ENCODE measurements around the gene PFKFB2.

The PFKFB2 gene

GRCh38 chr1:207051191-207051943, 1.7 kb upstream of the PFKFB2 start, which contains the start of gene YOD1:
TSS of gene YOD1 (minus strand) at chr1:207051208. CDS start at chr1:207051030, 178 bp downstream.
- TF ChIP-seq, protein P1, sequence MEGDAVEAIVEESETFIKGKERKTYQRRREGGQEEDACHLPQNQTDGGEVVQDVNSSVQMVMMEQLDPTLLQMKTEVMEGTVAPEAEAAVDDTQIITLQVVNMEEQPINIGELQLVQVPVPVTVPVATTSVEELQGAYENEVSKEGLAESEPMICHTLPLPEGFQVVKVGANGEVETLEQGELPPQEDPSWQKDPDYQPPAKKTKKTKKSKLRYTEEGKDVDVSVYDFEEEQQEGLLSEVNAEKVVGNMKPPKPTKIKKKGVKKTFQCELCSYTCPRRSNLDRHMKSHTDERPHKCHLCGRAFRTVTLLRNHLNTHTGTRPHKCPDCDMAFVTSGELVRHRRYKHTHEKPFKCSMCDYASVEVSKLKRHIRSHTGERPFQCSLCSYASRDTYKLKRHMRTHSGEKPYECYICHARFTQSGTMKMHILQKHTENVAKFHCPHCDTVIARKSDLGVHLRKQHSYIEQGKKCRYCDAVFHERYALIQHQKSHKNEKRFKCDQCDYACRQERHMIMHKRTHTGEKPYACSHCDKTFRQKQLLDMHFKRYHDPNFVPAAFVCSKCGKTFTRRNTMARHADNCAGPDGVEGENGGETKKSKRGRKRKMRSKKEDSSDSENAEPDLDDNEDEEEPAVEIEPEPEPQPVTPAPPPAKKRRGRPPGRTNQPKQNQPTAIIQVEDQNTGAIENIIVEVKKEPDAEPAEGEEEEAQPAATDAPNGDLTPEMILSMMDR (IDR thresholded peaks at IDR 0.05; ENCODE audit: insufficient read depth, low read length, poor library complexity, severe bottlenecking) = no peak
- H3K4me3 ChIP-seq (replicated peaks; ENCODE audit: low read depth, low read length) = peak within 1 kb of the TSS; percentile 74
- DNase-seq (ENCODE audit: extremely low read depth, insufficient read length) = no peak
- H3K36me3 ChIP-seq (ENCODE audit: control insufficient read depth, insufficient read depth, low read length) = peaks cover 8% of the 10 kb centered on the region
- H3K27me3 ChIP-seq (replicated peaks; ENCODE audit: control insufficient read depth, insufficient read depth, low read length) = no peaks in the 10 kb centered on the region

DNA sequence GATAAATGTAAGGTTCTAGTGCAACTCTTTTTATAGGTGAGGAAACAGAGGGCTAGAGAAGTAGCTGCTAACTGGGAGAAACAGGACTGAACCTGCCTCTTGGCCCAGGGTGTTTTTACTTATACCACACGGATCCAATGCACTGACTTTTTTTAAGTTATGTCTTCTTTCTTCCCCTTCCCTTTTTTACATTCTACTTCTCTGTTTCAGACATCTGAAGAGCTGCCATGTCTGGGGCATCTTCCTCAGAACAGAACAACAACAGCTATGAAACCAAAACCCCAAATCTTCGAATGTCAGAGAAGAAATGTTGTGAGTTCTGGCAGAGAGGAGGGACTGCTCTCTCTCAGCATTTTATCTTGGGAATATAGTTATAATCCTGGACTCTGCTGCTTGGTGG, 1.4 kb downstream of the PFKFB2 start:
- no peaks in the 10 kb centered on the region for H3K27me3 ChIP-seq (replicated peaks; ENCODE audit: control insufficient read depth, insufficient read depth, low read length)
- no peak overlapping the region for H3K4me3 ChIP-seq (replicated peaks; ENCODE audit: low read depth, low read length)
- H3K36me3 ChIP-seq (ENCODE audit: control insufficient read depth, insufficient read depth, low read length) = no peaks in the 10 kb centered on the region
- TF ChIP-seq, protein P1 (IDR thresholded peaks at IDR 0.05; ENCODE audit: insufficient read depth, low read length, poor library complexity, severe bottlenecking) = no peak
- DNase-seq (ENCODE audit: extremely low read depth, insufficient read length) = no peak

GRCh38 chr1:207055386-207056001, 2.4 kb downstream of the PFKFB2 start:
- TF ChIP-seq, protein P1 (IDR thresholded peaks at IDR 0.05; ENCODE audit: insufficient read depth, low read length, poor library complexity, severe bottlenecking) = no peak
- Histone ChIP-seq H3K36me3 (ENCODE audit: control insufficient read depth, insufficient read depth, low read length) (no peaks in the 10 kb centered on the region), H3K4me3 (replicated peaks; ENCODE audit: low read depth, low read length) (no peak overlapping the region), H3K27me3 (replicated peaks; ENCODE audit: control insufficient read depth, insufficient read depth, low read length) (no peaks in the 10 kb centered on the region)
- DNase-seq (ENCODE audit: extremely low read depth, insufficient read length) = no peak

- Histone ChIP-seq H3K27me3 (replicated peaks; ENCODE audit: control insufficient read depth, insufficient read depth, low read length) (no peaks in the 10 kb centered on the region), H3K36me3 (ENCODE audit: control insufficient read depth, insufficient read depth, low read length) (no peaks in the 10 kb centered on the region), H3K4me3 (replicated peaks; ENCODE audit: low read depth, low read length) (no peak overlapping the region)
- no peak for DNase-seq (ENCODE audit: extremely low read depth, insufficient read length)
- TF ChIP-seq, protein P1 (IDR thresholded peaks at IDR 0.05; ENCODE audit: insufficient read depth, low read length, poor library complexity, severe bottlenecking) = no peak
These were observed 3.6 kb downstream of the PFKFB2 start for GRCh38 chr1:207056673-207057072.

GRCh38 chr1:207058252-207058651, 5.2 kb downstream of the PFKFB2 start:
- no peak for DNase-seq (ENCODE audit: extremely low read depth, insufficient read length)
- TF ChIP-seq, protein P1 (IDR thresholded peaks at IDR 0.05; ENCODE audit: insufficient read depth, low read length, poor library complexity, severe bottlenecking) = no peak
- H3K4me3 ChIP-seq (replicated peaks; ENCODE audit: low read depth, low read length) = no peak overlapping the region
- no peaks in the 10 kb centered on the region for H3K27me3 ChIP-seq (replicated peaks; ENCODE audit: control insufficient read depth, insufficient read depth, low read length)
- H3K36me3 ChIP-seq (ENCODE audit: control insufficient read depth, insufficient read depth, low read length) = no peaks in the 10 kb centered on the region

Data from GM06990 (cell line).